Stimulated activated CD4-positive, alpha-beta T cell treated with anti-CD3 and anti-CD28 coated beads, Interleukin-2, amount 100 ng/mL, for 4 hours (primary cell): Measurements from ENCODE around the gene FBXW4.
"Not testable (repeated sequence)": the region's sequence is repeated elsewhere in the genome, so short reads cannot be mapped to it uniquely, and the experiment has no call there.

Source experiments
- DNase-seq: peaks from one replicate; pipeline ENCODE4 v3.0.0-alpha.2; 2020; ENCODE audit warnings: low read depth

The FBXW4 gene

DNA sequence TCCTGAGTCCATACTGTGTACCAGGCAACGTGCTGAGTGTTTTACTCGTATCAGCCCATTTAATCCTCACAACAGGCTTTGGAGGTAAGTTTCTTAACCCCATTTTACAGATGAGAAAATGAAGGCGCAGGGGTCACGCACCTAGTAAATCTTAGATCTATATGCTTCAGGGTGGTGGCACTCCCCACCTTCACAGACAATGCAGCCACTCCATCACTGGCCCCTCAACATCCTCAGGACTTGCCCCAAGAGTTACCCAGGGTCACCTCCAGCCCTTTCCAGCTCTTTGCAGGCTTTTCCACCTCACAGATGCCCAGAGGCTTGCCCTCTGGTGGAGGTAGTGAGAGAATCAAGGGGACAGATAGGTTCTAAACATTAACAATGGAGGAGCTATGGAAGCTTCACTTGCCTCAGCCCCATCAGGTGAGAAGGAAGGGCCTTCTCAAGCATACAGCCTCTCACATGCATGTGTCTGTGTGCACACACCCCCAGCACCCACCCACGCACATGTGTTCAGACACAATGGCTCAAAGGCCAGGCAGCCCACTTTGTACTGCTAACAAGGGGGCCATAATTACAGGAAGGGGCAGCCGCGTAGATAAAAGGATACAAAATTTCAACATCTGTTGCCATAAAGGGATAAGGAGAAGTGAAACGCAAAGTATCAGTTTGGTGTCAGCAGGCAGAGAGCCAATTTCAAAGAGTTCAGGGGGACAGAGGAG lies 77.7 kb downstream of the FBXW4 start:
- DNase-seq, result no peak

- no peak for DNase-seq
These were observed 78.4 kb downstream of the FBXW4 start for GRCh38 chr10:101616415-101617101.

- DNase-seq, result no peak
These were observed 79.3 kb downstream of the FBXW4 start for GRCh38 chr10:101615525-101616116.

DNA sequence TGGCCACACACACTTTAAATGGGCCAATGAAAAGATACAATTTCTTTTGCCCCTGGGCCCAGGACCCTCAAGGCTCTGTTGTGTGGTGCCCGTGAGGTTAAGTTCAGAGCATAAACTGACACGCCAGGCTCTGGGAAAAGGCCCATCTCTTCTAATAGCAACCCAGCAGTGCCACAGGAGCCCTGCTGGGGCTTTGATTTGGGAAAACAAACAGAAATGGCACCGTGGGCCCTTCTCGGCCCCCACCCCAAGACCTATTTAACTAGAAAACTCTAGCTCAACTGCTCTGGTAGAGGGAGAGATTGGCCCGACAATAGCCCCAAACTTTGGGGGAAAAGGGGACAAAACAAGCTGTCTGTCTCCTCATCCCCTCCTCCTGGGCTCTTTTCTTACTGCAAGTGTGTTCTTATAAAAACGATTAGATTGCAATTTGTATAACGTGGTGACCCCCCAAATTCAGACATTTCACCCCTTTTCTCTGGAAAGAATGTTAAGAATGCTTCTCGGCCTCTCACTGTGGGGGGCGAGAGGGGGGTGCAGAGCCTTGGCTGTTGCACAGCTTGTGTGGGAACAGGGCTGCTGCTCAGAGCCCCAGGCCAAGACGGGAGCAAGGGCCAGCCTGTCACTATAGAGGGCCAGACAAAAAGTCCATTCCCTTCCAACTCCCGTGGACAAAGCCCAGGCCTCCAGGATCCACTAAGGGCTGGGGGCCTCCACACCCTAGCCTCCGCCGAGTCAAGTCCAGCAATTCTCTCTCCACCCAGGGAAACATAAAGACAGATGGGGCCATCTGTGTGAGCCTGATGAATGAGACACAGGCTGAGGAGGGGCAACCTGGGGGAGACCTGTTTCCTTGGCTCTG lies 80.1 kb downstream of the FBXW4 start:
- DNase-seq, result no peak

- no peak for DNase-seq
These were observed 81.3 kb downstream of the FBXW4 start for GRCh38 chr10:101613646-101614045.

- DNase-seq, result no peak
These were observed 82.1 kb downstream of the FBXW4 start for GRCh38 chr10:101612872-101613271.

DNA sequence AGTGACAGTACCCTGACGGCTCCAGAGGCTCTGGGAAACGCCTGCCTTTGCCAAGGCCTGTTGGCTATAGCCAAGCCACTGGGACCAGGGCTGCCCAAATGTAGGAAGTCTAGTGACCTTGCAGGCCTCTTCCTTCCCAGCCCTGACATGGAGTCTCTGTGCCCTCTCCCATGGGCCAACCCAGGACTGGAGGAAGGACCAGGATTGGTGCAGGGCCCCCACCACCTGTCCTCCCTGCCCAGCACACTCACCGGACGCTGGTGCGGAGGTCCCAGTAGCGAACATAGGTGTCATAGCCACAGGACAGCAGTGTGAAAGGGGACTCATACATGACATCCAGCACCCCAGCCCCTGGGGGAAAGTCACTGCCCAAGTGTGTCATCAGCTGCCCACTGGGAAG lies 82.9 kb downstream of the FBXW4 start:
- no peak for DNase-seq

GRCh38 chr10:101611096-101611905 lies 83.7 kb downstream of the FBXW4 start:
- DNase-seq, result no peak

GRCh38 chr10:101609481-101609880 lies 85.5 kb downstream of the FBXW4 start:
- DNase-seq, result no peak

DNA sequence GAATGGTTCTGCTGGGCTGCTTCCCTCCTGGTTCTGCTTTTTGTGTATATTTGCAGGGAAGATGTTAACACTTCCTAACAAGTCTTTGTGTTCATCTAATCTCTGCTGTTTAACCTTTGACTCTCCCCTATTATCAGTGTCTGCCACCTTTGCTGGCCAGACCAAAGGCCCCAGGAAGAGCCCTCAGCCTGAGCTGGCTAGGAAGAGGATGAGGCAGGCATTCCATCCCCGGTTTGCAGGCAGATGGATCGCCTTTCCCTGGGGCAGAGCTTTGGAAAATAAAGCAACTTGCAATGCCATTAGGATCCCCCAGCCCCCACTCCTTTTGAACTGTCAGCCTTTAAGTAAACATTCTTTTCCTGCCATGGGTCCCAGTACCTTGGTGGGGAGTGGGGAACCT lies 87.8 kb downstream of the FBXW4 start:
- no peak for DNase-seq

DNA sequence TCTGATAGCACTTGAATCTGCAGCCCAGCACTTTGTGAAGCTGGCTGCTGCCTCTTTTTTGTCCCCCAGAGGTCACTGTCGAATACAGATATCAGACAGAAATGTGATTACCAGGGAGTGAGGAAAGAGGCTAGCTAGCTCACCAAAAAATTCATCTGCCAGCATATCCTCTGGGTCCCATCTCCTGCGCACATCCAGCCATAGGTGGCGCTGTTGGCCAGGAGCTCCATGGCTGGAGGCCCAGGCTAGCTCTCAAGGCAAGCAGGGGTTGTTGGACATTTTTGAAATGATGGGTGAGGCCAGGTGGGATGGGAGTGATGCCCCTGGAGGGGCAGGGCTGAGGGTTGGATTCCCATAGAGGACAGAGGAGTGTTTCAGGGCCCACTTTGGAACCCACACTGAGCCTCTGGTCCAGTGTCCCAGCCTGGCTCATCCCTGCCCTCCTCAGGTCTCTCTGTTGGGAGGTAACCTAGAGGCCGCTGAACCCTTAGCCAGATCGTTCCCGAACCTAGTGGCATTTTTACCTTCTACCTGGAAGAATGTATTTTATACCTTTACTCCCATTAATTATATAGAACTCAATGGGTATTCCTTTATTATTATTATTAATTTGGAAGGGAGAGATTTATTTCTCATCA lies 92.1 kb downstream of the FBXW4 start:
- peak; percentile 33 for DNase-seq

DNA sequence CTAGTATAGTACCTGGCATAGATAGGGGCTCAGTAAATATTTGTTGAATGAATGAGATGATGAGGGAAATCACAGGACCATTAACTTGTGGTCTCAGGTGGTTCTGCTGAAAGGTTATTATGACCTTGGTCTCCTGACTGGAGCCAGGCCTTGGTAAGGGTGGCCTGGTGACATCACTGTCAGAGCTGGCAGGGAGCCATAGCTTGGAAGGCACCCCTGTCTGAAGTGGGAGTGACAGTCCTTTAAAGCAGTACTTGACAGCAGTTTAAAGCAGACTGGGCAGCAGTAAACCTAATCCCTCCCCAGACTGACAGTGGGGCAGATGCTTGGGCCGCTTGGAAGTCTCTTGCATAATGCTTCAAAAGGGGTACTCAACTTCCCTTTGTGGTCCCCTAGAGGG lies 93.4 kb downstream of the FBXW4 start:
- DNase-seq, result no peak

DNA sequence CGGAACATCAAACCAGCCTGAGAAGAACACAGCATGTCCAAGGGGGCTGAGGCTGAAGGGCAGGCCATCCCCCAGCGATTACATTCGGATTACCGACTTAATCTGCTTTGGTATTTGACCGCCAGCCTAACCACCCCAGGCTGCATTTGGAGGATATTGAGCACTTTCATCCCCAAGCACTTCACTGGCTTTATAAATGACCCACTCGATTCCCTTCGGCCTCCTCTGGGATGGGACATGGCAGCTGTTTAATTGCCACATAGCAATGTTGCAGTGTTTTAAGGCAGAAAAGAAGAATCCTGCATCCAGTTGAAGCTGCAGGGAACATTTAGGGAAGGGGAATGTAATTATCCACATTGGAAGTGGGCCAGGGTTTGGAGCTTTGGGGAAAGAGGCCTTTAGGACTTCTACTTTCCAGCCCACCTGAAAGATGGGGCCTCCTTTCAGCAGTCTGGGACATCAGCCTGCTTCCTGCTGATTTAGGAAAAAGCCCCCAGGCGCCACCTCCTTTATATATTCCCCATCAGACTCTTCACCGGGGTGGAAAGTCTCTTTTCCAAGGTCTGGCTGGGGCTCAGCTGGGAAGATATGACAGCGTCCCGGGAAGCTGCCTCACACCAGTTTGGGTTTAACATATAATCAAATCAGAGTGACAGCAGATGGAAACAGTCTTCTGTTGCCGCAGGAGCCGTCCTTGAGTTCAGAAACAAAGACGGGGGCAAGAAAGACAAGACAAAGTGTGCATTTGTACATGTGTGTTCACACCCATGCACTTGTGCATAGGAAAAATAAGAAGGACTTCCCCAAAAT lies 97.7 kb downstream of the FBXW4 start:
- no peak for DNase-seq

GRCh38 chr10:101595591-101596433 lies 99.2 kb downstream of the FBXW4 start:
- no peak for DNase-seq

DNA sequence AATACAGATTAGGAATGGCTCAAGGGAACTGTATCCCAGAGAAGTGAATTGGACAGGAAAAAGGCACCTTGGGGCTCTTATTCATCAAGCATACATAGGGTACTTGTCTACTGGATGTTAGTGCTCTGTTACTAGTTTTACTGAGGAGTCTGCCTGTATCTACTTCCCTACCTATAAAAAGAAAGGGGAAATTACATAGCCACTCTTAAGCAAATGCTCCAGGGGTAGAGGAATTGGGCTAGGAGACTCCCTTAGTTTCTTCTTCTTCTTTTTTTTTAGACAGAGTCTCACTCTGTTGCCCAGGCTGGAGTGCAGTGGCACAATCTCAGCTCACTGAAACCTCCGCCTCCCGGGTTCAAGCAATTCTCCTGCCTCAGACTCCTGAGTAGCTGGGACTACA lies 101.6 kb downstream of the FBXW4 start:
- not testable (repeated sequence) for DNase-seq

DNA sequence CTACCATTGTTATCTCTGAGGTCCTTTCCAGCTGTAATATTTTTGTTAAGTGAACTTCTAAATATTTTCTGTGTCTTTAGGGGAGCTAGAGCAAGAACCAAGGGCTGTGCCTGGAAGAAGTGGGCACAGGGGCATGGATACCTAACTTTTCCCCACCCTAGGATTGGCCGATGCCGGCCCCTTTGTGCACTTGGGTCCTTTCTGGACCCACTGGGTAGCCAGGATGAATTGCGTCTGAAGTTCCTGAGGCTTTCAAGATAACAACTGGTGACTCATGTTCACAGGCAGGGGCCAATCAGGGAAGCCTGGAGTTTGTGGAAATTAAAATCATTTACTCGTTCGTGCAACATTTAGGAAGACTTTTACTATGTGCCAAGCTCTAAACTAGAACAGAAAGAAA lies 106.1 kb downstream of the FBXW4 start:
- no peak for DNase-seq

DNA sequence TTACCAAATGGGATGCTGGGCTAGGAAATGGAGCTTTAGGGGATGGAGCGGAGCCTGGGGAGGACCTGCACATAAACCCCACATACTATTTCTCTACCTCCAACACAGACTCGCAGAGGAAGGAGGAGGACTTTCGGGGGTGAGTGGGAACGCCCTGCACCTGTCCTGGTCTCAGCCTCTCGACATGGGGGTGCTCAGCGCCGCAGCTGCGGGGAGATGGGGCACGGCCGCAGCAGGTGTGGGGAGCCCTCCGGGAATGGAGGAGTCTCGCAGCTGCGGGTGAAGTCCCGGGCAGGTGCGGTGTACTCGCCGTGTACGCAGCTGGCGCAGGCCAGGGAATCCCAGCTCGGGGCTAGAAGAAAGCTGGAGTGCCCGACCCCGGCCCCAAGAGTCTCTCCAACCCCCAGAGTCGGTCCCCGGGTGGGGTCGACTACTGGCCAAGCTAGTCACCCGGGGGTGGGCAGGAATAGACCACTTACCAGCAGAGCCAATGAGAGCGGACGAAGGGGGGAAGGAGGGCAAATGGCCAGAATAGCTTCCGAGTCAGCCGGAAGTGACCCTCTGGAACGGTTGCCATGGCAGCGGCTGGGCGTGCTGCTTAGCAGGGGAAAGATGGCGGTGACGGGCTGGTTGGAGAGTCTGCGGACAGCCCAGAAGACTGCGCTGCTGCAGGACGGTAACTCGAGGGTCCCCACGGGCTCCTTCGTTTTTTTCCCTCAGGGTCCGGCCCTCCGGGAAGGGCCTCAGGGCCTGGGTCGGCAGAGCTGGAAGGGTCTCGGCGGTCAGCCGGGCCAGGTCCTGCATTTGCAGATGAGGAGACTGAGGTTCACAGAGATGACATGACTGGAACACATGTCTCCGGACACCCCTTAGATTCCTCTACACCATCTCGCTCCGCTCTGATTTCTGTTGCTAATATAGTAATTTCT lies 107.0 kb downstream of the FBXW4 start, which contains the start of the genes DPCD and POLL:
DPCD (plus strand) TSS at position 597 of the 929 bp plus-strand sequence; CDS start at position 613, 16 bp downstream.
POLL (minus strand) TSS at position 533 of the 929 bp plus-strand sequence. CDS start 897 bp downstream, outside the sequence.
- peak; percentile 81 for DNase-seq

DNA sequence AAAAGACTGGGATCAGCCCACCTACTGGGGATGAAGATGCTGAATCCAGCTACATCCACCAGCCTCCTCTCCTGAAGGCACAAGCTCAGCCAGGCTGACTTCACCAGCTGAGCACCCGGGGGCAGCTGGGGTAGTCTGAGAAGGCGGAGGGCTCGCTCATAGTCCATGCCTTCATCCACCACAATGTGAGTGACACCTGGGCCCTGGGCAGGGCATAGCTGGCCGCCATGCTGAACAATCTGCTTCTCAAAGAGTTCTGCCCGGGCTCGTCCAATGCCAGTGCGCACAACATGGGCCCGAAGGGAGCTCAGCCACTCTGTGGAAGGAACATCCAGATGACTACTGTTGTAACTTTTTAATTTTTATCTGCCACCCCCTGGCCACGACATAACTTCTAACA lies 109.1 kb downstream of the FBXW4 start:
- no peak for DNase-seq
